Measurements from ENCODE around the gene CYSTM1.

CYSTM1 gene

DNA sequence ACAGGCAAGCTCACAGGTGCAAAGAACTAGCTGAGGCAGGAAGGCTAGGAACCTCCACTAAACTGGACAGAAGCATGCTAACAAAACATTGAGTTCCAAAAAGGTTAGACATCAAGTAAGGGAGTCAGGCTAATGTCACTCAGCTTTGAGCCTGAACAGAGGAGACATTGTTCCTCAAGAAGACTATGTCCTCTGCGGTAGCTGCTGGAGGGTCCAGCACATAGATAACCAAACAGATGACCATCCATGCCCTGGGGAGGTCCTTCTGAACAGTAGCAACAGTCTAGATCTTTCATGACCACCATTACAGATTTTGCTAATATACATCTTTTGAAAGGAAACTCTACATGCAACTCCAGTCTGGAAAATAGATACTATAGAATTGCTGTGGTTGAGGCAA is 57.7 kb downstream of the CYSTM1 start:
- DNase-seq: no peak

DNA sequence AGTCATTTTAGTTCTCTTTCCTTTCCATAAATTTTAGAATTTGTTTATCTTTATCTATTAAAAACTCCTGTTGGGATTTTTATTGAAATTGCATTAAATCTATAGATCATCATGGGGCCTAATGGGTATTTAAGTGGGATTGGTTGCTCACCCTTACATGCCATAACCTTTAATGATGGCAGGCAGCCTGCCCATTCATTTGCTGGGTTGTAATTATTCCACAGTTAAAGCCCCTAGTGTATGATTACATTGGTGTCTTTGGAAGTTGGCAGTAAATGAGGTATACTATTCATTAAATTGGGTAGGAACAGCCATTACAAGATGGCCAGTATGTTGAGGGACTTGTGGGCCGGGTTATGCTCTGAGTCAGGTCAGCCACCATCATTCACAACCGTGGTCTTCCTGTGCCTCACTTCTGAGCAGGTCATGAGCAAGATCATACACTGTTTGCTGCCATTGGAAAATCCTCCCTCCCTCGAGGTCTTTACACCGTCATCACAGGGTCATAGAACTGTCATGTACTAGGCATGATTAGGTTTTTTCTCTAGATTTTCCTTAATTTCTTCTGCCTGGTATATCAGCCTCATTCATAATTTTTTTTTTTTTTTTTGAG is 59.5 kb downstream of the CYSTM1 start:
- no peak for DNase-seq

DNA sequence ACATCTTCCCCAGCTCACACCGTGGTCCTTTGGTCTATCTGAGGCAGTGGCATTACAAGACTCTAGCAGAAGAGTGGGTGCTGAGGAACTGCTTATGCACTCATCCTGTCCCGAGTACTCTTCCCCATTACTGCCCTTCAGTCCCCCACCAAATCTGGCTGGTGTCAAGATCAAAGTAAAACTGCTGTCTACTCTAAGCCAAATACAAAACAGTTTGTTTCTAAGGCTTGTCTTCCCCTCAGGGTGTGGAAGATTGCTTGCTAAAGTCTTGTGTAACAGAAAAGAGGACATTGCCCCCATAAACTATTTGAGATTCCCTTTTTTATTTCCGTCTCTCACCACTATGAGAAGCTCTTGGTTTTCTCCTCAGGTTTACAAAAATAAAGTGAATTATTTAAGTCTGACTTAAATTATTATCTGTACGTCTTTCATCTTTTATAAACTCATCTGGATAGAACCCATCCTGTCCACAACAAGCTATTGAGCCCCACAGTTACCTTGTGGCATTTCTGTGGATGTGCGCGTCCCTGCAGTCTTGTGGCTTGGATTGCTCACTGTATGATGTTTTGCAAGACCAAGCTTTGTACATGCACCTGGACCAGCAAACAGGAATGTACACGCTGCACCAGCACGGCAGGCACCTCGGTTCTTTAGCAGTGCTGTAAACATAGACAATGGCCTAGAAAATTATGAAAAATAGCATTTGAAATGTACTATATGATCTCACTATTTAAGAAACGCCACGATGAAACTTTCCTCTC is 61.0 kb downstream of the CYSTM1 start:
- DNase-seq: no peak

DNA sequence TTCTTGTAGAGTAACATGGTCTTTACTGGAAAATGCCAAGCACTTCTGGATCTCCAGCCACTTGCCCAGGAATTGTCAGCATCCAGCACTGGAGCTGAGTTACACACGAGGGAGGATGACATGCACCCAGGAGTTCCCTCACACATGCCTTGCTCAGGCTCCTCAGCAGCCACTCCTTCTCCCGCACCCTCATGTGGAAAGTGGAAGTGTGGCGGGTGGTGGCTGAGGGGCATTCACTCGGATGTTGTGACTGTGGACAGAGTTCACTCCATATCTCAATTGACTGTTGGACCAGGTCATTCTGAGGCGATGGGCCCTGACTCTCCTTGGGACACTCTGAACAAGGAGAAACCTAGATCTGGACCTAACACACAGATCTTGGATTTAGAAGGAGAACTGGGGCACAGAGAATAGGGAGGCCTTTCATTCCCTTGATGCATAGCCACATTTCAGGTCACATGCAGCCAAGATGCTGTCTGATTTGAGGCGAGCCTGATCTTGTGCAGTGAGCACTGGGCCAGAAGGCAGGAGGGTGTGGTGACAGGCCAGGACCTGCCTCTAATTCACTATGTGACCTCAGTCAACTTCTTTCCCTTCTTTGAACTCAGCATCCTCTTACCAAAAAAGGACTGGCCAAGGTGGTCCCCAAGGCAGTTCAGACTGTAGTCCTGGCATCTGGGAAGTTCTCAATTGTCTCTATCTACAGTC is 62.1 kb downstream of the CYSTM1 start:
- DNase-seq: no peak

DNA sequence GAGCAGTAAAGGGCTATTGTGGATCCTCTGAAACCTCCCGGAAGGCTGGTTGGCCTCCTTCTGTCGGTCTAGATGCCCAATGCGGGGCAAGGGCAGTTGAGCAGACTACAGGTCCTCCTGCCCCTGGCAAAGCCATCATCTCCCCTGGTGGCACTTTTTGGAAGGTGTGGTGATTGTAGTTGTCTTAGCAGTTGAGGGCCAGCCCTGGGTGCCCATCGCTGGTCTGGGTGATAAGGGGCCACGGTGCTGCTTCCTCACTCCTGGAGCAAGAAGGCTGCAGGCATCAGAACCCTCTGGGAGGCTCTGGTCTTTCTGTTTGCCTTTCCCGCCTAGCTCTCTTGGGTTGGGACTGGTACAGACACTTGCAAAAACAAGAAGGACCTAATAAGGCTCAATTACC is 63.8 kb downstream of the CYSTM1 start:
- no peak for DNase-seq

DNA sequence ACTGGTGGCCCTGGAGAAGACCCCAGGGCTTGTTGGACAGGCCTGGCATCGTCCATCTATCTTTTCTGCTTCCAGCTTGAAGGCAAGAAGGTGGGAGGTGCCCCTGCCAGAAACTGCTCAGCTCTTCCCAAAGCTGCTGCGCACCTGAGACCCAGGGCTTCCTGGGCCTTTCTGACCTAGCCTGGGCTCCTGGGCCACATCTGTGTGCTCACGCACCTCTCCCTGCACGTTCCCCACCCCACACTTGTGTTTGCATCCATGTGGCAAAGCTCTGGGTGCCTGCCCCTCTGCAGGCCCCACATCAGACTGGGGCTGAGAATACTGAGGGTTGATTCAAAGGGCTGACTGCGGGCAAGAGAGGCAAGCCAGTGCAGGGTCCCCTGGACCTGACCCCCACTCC is 64.5 kb downstream of the CYSTM1 start:
- DNase-seq: no peak

DNA sequence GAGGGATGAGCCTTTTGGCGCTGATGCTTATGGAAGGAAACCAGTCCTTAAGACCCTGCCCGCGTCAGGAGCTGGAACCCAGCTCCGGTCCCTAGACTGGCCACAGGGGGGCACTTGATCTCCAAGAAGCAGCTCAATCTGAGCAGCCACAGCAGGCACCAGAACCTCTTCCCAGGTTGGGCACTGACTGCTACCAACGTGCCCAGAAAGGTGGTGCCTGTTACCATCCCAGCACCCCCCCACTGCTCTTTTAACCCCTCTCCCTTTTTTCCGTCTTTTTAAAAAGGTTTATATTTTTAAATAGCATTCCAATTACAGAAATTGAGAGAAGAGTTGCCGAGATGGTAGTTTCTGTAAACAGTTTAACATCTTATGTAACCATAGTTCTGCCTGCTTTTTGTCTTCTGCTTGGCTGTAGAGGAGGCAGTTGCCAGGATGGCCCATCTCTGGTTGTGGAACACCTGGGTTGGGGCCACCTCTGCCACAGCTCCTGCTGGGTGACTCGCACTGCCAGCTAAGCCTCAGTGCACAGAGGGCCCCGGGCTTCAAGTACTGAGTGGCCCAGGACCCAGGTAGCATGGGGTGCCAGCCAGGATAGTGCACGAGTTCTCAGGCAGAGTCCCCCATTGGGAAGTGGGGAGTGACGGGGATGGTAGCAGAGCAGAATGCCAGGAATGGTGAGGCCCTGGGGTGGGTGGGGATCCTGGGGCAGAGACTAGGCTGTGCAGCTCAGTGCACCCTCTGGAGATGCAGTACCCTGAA is 65.1 kb downstream of the CYSTM1 start:
- DNase-seq: peak in 54 of 58 donors; percentile 5 to 78 (median 41)

DNA sequence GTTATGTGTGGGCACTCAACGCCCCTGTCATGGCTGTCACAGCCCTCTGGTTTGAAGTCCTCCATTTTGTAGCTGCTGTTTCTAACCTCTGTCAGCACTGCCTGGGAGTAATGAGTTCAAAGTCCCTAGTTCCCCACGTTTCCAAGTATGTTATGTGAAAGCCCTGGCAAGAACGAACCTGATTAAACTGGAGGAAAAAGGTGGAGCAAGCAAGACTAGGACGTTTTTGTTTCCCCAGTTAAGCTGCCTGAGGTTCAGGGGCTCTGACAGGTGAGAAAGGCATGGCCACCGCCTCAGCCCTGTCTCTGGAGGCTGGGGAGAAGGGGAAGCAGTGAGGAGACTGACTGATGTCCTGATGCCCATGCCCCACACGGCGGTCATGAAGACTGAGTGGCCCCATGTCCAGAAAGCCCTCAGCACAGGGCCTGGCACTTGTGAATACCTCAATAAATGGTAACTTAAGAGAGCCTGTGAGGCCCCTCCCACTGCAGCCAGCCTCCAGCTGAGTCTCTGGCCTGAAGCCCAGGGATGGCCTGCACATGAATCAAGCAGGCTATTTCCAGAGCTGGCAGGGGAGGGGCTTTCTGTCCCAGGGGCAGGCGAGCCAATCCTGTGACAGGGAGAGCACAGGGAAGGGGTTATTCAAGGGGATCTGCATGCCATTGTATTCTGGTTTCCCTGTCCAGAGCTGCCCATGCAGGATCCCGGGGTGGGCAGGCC is 66.2 kb downstream of the CYSTM1 start:
- peak in 56 of 58 donors; percentile 12 to 97 (median 86) for DNase-seq

DNA sequence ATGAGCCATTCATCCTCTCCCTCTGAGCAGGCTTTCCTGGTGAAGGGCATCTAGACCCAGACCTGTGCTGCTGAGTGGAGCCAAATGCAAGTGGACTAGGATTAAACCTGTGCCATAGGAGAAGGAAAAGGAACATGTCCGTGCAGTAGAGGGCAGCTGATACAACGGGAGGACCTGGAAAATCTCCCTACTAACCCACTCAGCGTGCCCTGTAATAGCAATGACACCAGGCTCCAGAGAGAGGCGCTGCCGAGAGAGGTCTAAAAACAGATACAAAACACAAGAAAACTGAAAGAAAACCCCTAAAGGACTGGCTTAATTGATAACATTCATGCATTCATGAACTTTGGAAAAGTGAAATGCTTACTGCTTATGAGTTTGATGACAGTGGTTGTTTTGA is 67.1 kb downstream of the CYSTM1 start:
- DNase-seq: no peak

DNA sequence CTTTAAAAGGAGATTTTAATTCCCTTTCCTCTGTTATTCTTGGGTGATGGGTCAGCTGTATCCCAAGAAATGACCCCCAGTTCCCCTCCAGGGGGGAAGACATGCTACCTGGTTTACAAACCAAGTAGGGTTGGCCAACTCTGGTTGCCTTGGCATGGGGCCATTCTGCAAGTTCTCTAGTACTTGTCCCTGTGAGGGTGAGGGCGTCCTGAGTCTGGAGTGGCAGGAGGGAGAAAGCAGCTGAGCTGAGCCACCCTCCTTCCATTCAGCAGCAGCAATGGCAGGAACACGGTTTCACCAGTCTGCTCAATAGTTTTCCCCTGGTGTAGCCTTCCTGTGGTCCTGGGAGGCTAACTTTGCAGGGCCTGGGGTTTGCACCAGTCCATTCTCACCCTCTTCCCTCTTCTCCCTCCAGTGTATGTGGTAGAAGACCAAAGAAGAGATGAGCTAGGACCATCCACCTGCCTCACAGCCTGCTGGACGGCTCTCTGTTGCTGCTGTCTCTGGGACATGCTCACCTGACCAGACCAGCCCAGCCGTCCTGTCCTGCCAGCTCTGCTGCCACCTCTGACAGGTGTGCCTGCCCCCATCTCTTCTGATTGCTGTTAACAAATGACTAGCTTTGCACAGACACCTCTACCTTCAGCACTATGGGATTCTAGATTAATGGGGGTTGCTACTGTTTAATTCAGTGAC is 68.0 kb downstream of the CYSTM1 start:
- no peak for DNase-seq

DNA sequence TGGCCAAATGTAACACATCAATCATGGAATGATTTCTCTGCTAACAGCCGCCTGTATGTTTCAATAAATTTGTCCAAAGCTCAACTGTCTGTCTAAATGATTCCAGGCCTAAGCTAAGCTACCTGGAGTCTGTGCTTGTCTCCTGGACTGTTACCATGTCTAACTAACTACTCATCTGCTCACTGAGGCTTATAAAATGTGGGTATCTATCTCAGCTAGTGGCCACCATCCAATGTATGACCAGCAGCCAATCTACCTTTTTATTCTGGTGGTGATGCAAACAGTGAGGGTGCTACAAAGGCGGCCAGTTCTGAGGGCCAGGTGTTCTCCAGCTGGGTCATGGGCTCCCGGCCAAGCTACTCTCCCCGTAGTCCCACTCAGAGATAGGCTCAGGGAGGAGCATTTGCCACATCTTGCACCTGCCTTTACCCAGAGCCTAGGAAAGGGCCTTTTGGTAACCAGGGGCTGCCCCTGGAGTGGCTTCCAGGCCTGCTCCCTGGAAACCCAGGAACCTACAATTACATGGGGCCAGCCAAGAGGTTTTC is 68.8 kb downstream of the CYSTM1 start:
- no peak for DNase-seq

DNA sequence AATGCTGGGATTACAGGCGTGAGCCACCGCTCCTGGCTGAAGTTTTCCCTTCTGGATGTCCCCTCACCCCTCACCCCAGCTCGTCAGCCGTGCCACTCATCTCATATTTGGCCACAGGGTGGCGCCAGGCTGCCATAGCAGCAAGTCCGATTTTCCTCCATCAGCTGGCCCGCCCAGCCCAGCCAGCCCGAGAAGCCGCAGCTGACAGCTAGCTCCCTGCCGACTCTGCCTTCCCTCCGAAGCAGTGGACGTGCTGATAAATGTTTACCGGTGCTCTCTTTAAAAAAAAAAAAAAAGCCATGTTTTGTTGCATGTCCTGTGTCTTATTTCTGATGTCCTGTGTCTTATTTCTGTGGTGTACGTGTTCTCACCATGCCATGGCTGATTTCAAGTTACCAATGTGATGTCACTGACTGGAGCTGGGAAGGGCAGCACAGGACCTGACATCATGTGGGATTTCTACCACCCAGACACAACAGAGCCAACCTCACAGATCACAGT is 69.6 kb downstream of the CYSTM1 start:
- DNase-seq: peak; percentile 22 to 93 (median 82)

DNA sequence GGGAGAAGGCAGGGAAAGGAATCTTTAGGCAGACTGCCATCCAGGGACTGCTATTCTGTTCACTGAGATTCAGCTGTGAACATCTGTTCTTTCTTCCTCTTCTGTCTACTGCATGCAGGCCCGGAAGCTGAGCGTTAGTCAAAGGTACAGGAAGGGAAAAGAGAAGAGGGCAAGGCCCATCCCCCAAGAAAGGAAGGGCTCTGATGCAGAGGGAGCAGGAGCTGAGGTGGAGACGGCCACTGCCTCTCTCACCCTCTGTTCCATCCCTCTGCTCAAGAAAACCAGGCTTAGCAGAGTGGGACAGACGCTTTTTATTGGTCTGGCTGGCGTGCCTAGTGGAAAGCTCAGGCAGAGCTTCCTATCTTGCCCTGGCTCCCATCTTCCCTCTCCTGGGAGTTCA is 70.4 kb downstream of the CYSTM1 start:
- DNase-seq: peak in 3 of 58 donors; percentile 3 to 12 (median 10)

DNA sequence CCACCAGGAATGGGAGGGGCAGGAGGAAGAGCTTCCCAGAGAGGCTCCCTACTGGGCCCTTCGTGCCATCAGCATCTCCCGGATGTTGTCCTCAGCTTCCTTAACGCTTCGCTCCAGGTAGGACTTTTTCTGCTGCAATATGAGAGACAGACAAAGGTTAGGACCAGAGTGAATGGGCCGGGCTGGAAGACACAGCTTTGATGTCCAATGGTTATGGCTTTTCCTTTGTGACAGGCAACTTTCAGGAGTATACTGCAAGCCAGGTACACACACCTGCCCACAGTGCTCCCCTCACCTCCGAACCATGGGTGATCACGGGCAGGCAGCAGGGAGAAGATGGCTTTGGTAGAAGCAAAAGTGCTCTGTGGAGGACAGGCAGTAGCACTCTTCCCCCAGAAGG is 70.9 kb downstream of the CYSTM1 start:
- no peak for DNase-seq

DNA sequence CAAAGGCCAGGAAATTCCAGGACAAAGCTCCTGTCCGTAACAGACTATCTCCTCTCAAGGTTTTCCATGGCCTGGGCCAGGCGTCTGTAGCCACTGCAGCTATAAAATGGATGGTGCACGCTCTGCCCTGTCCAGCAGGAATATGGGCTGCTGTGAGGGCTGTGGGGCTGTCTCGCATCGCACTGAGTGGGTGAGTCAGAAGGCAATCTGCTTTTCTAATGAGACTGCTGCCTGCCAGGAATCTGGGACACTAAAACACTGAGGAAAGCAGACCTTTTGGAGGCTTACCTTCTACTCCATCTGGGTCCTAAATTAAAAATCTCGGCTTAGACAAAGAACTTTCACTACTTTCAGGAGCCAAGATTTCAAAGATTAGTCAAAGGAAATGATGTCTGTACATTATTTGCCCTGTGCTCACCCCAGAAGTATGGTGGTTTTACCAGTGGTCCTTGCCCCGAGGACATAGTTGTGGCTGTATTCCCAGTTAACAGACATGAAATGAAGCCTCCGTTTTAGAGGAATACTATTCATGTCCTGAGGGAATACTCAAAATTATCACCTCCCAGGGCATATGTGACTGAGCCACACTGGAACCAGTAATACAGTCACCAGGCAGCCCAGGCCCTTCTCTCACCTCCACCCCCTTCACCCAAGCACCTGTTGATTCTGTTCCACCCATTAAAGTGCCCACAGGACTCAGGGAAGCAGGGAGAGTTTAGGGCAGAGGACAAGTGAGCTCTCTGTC is 71.6 kb downstream of the CYSTM1 start:
- peak in 44 of 58 donors; percentile 4 to 73 (median 26) for DNase-seq

DNA sequence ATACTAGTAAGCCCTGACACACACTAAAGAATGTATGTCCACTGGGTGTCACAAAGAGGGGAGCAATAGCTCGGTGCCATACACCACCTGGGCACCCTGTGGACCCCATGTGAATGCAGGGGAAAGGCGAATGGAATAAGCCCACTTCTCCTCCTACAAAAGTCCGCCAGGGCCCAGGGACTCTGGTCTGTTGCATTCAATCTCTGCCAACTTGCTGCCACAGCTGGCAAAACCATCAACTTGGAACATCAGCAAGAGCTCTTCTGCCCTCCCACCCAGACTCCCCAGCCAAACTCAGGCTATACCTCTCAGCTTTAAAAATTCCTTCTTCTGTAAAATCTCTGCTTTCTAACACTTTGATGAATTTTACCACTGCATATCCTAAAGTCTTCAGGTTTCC is 73.4 kb downstream of the CYSTM1 start:
- DNase-seq: no peak

DNA sequence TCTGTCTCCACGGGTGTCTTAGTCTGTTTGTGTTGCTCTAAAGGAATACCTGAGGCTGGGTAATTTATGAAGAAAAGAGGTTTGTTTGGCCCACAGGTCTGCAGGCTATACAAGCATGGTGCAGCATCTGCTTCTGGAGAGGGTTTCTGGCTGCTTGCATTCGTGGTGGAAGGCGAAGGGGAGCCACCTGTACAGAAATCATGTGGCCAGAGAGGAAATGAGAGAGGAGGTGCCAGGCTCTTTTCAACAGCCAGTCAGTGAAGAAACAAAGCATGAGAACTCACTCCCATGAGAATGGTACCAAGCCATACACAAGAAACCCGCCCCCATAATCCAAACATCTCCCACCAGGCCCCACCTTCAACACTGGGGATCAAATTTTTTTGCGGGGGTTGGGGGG is 74.5 kb downstream of the CYSTM1 start:
- DNase-seq: no peak

DNA sequence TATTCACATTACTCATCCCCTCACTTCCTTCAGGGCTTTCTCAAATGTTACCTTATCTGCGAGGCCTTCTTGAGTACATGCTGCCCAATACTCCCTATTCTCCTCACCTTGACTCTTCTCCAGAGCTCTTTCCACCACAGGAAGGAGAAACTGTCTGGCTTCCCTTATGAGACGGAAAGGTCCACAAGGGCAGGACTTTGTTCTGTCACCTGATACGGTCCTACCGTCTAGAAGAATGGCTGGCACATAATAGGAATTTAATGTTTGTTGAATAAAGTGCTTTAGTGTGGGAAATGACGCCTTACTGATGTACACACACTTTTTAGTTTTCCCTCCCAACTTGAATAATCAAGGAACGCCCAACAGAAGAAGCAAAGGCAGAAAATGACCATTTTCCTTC is 75.4 kb downstream of the CYSTM1 start:
- no peak for DNase-seq

DNA sequence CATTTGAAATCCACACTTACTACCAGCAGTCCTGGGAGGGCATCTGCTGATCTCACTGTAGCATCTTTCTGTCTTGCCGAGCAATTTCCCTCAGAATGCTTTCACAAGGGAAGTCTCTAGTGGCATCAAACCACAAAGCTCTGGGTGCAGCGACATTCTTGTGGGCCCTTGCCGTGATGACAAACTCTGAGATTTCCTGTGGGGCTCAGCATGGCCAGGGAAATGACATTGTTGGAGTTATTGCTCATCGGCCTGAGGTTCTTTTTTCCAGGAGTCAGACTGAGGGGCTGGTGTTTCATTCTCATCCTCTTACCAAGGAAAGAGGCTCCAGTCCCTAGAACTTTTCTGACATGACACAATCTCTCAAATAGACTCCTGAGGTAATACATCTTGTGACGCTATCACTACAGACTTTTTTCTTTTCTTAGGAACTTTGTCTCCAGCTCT is 76.6 kb downstream of the CYSTM1 start:
- DNase-seq: no peak
